ENCODE measurements around the gene OPCML.

The OPCML gene

GRCh38 chr11:133360860-133361688 is 171.2 kb downstream of the OPCML start:
- H3K4me3 ChIP-seq (IDR thresholded peaks at IDR 0.05; ENCODE audit: insufficient read depth, low read depth, low read length): no peak overlapping the region
- no peak for TF ChIP-seq CTCF (conservative IDR thresholded peaks at IDR 0.05; ENCODE audit: low read depth, low read length)

GRCh38 chr11:133355095-133355494 is 177.2 kb downstream of the OPCML start:
- Histone ChIP-seq H3K27ac (no peak overlapping the region), H3K27me3 (ENCODE audit: insufficient read depth, low read depth) (no peaks in the 10 kb centered on the region), H3K9ac (no peak overlapping the region)

More at GRCh38 chr11:133360860-133361688, 171.2 kb downstream of the OPCML start:
- H3K9ac ChIP-seq: no peak overlapping the region
- H3K27ac ChIP-seq: no peak overlapping the region
- no peaks in the 10 kb centered on the region for H4K20me1 ChIP-seq (ENCODE audit: insufficient read depth)
- H3K4me1 ChIP-seq (ENCODE audit: low read depth, poor library complexity, severe bottlenecking): no peaks in the 10 kb centered on the region
- no peaks in the 10 kb centered on the region for H3K79me2 ChIP-seq (ENCODE audit: insufficient read depth, low read depth)
- H3K4me2 ChIP-seq: no peak overlapping the region
- H2AFZ ChIP-seq (ENCODE audit: low read depth): no peak overlapping the region
- no peaks in the 10 kb centered on the region for H3K36me3 ChIP-seq (ENCODE audit: insufficient read depth)
- H3K27me3 ChIP-seq (ENCODE audit: insufficient read depth, low read depth): no peaks in the 10 kb centered on the region

GRCh38 chr11:133354069-133354468 is 178.2 kb downstream of the OPCML start:
- H3K4me2 ChIP-seq: no peak overlapping the region
- H3K27me3 ChIP-seq (ENCODE audit: insufficient read depth, low read depth): no peaks in the 10 kb centered on the region
- H3K4me1 ChIP-seq (ENCODE audit: low read depth, poor library complexity, severe bottlenecking): no peaks in the 10 kb centered on the region
- H3K4me3 ChIP-seq (IDR thresholded peaks at IDR 0.05; ENCODE audit: insufficient read depth, low read depth, low read length): no peak overlapping the region
- H3K36me3 ChIP-seq (ENCODE audit: insufficient read depth): no peaks in the 10 kb centered on the region
- TF ChIP-seq CTCF (conservative IDR thresholded peaks at IDR 0.05; ENCODE audit: low read depth, low read length): no peak
- no peak overlapping the region for H3K9ac ChIP-seq
- H4K20me1 ChIP-seq (ENCODE audit: insufficient read depth): no peaks in the 10 kb centered on the region
- no peaks in the 10 kb centered on the region for H3K79me2 ChIP-seq (ENCODE audit: insufficient read depth, low read depth)
- H3K27ac ChIP-seq: no peak overlapping the region
- no peak overlapping the region for H2AFZ ChIP-seq (ENCODE audit: low read depth)

More at GRCh38 chr11:133355095-133355494, 177.2 kb downstream of the OPCML start:
- H2AFZ ChIP-seq (ENCODE audit: low read depth): no peak overlapping the region
- no peak overlapping the region for H3K4me3 ChIP-seq (IDR thresholded peaks at IDR 0.05; ENCODE audit: insufficient read depth, low read depth, low read length)
- no peak overlapping the region for H3K4me2 ChIP-seq
- no peaks in the 10 kb centered on the region for H3K4me1 ChIP-seq (ENCODE audit: low read depth, poor library complexity, severe bottlenecking)
- H4K20me1 ChIP-seq (ENCODE audit: insufficient read depth): no peaks in the 10 kb centered on the region
- H3K36me3 ChIP-seq (ENCODE audit: insufficient read depth): no peaks in the 10 kb centered on the region
- no peak for TF ChIP-seq CTCF (conservative IDR thresholded peaks at IDR 0.05; ENCODE audit: low read depth, low read length)
- H3K79me2 ChIP-seq (ENCODE audit: insufficient read depth, low read depth): no peaks in the 10 kb centered on the region

- H3K27ac ChIP-seq: no peak overlapping the region
- TF ChIP-seq CTCF (conservative IDR thresholded peaks at IDR 0.05; ENCODE audit: low read depth, low read length): no peak
- H3K79me2 ChIP-seq (ENCODE audit: insufficient read depth, low read depth): no peaks in the 10 kb centered on the region
- no peaks in the 10 kb centered on the region for H4K20me1 ChIP-seq (ENCODE audit: insufficient read depth)
- H3K4me2 ChIP-seq: no peak overlapping the region
- H3K36me3 ChIP-seq (ENCODE audit: insufficient read depth): no peaks in the 10 kb centered on the region
- no peaks in the 10 kb centered on the region for H3K27me3 ChIP-seq (ENCODE audit: insufficient read depth, low read depth)
- H2AFZ ChIP-seq (ENCODE audit: low read depth): no peak overlapping the region
- no peaks in the 10 kb centered on the region for H3K4me1 ChIP-seq (ENCODE audit: low read depth, poor library complexity, severe bottlenecking)
- no peak overlapping the region for H3K9ac ChIP-seq
- H3K4me3 ChIP-seq (IDR thresholded peaks at IDR 0.05; ENCODE audit: insufficient read depth, low read depth, low read length): no peak overlapping the region
Measured at GRCh38 chr11:133350045-133350444, 182.3 kb downstream of the OPCML start.

Data from KMS-11 (cell line).